ENCODE data around the gene THPO. TPM values are rescaled to one million over a fixed set of nuclear protein-coding genes. Genes with fewer than 3 reads are reported as not detected.

Gene THPO
- total RNA-seq, 1 donor from 2014 or later = not detected

DNA sequence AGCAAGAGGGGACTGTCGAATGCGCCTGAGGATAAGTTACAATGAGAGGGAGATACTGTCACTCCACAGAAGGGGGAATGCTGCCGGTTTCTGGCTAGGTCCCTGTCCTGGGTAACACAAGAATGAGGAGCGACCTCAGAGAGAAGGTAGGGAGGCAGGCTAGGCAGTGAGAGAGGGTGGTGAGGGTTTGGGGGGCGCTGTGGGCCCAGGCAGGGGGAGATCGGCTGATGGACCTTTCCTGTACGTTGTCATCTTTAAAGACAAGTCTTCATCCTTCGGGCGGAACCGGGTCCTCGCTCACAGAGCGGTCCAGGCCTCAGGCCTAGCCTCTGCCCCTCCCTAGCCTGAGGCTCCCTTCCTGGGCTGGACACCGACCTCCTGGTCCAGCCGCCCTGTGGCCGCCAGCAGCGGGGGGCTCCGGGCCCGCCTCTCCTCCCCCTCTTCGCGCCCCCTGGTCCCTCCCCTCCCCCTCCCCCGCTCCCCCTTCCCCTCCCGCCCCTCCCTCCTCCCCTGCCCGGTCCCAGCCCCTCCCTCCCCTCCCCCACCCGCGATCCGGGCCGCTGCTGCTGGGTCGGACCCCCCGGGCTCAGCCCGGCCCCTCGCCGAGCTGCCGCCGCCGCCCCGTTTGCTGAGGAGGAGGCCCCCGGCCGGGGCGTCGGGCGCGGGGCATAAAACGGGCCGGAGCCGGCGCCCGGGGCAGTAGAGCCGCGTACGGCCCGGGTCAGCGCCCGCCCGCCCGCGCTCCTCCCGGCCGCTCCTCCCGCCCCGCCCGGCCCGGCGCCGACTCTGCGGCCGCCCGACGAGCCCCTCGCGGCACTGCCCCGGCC is 1.6 kb upstream of the THPO start, which contains the start of gene CHRD:
Gene CHRD, plus strand, starts transcription at position 697 of the 827 bp plus-strand sequence. CDS start 265 bp downstream, outside the sequence.
- no peak within 1 kb of the TSS for H3K27ac Mint-ChIP-seq
- ChIA-PET POLR2A (no interaction called here), CTCF (no interaction called here)
- H3K36me3 Mint-ChIP-seq (ENCODE audit: low read depth) = no peaks in the 10 kb centered on the region
- peak within 1 kb of the TSS; percentile 66 for H3K4me3 Mint-ChIP-seq
- peaks cover 64% of the 10 kb centered on the region for H3K27me3 Mint-ChIP-seq
- no peak for DNase-seq
- H3K4me1 Mint-ChIP-seq = peaks cover 17% of the 10 kb centered on the region
- peak; percentile 11 for ATAC-seq (ENCODE audit: low read depth)
- intact Hi-C loops (cut with micrococcal nuclease) = no loop called here
- no peaks in the 10 kb centered on the region for H3K9me3 Mint-ChIP-seq
- TF ChIP-seq CTCF (IDR thresholded peaks at IDR 0.05) = no peak

GRCh38 chr3:184378651-184379357 is 797 bp upstream of the THPO start:
- H3K4me1 Mint-ChIP-seq = peaks cover 17% of the 10 kb centered on the region
- peak overlapping the region; percentile 66 for H3K4me3 Mint-ChIP-seq
- no peak for TF ChIP-seq CTCF (IDR thresholded peaks at IDR 0.05)
- POLR2A ChIA-PET = no interaction called here
- ATAC-seq (ENCODE audit: low read depth) = no peak
- intact Hi-C loops (cut with micrococcal nuclease) = no loop called here
- CTCF ChIA-PET = no interaction called here
- no peaks in the 10 kb centered on the region for H3K36me3 Mint-ChIP-seq (ENCODE audit: low read depth)
- H3K9me3 Mint-ChIP-seq = no peaks in the 10 kb centered on the region
- H3K27ac Mint-ChIP-seq = no peak overlapping the region
- DNase-seq = no peak
- H3K27me3 Mint-ChIP-seq = peaks cover 58% of the 10 kb centered on the region

- Mint-ChIP-seq H3K9me3 (no peaks in the 10 kb centered on the region), H3K36me3 (ENCODE audit: low read depth) (no peaks in the 10 kb centered on the region), H3K27ac (no peak overlapping the region), H3K4me3 (no peak overlapping the region), H3K4me1 (peaks cover 17% of the 10 kb centered on the region), H3K27me3 (peaks cover 48% of the 10 kb centered on the region)
- ChIA-PET CTCF (no interaction called here), POLR2A (no interaction called here)
- intact Hi-C loops (cut with micrococcal nuclease) = no loop called here
- DNase-seq (no peak), ATAC-seq (ENCODE audit: low read depth) (no peak)
- TF ChIP-seq CTCF (IDR thresholded peaks at IDR 0.05) = no peak
Observed at GRCh38 chr3:184377374-184377773, 633 bp downstream of the THPO start.

GRCh38 chr3:184375747-184376461 is 2.1 kb downstream of the THPO start:
- TF ChIP-seq CTCF (IDR thresholded peaks at IDR 0.05) = no peak
- DNase-seq (no peak), ATAC-seq (ENCODE audit: low read depth) (no peak)
- Mint-ChIP-seq H3K36me3 (ENCODE audit: low read depth) (no peaks in the 10 kb centered on the region), H3K4me1 (peaks cover 9% of the 10 kb centered on the region), H3K4me3 (no peak overlapping the region), H3K27me3 (peaks cover 42% of the 10 kb centered on the region), H3K27ac (peak overlapping the region; percentile 3), H3K9me3 (no peaks in the 10 kb centered on the region)
- intact Hi-C loops (cut with micrococcal nuclease) = no loop called here
- CTCF ChIA-PET = interaction anchor here (5.3 kb wide), 1 partner anchor 137 kb away, joined by 75 read pairs; no protein-coding TSS in a partner anchor
- POLR2A ChIA-PET = no interaction called here

- no peak for TF ChIP-seq CTCF (IDR thresholded peaks at IDR 0.05)
- POLR2A ChIA-PET = no interaction called here
- CTCF ChIA-PET = interaction anchor here (5.3 kb wide), 1 partner anchor 140 kb away, joined by 75 read pairs; no protein-coding TSS in a partner anchor
- peaks cover 2% of the 10 kb centered on the region for H3K4me1 Mint-ChIP-seq
- peaks cover 30% of the 10 kb centered on the region for H3K27me3 Mint-ChIP-seq
- H3K27ac Mint-ChIP-seq = no peak overlapping the region
- intact Hi-C loops (cut with micrococcal nuclease) = no loop called here
- no peak for DNase-seq
- ATAC-seq (ENCODE audit: low read depth) = no peak
- no peaks in the 10 kb centered on the region for H3K9me3 Mint-ChIP-seq
- peaks cover 15% of the 10 kb centered on the region for H3K36me3 Mint-ChIP-seq (ENCODE audit: low read depth)
- no peak overlapping the region for H3K4me3 Mint-ChIP-seq
Observed at GRCh38 chr3:184373422-184373821, 4.6 kb downstream of the THPO start.
